ENCODE measurements around the gene PIANP.

The PIANP gene

DNA sequence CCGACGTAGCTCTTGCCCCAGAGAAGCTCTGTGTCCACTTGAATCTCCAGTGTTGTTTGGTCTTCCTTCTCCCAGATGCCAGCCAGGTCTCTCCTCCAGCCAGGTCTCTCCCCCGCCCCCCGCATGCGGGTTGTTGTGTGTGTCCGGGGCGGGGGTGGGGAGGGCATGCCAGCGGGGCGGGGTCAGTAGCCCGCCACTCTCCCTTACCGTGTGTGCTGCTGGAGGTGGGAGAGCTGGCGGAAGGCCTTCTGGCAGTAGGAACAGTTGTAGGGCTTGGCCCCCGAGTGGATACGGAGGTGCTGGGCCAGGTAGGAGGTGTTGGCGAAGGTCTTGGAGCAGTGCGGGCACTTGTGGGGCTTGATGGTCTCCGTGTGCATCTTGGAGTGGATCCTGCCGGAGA, 28.5 kb downstream of the PIANP start:
- DNase-seq (ENCODE audit: low read depth in 2 of 2, low spot score in 1 of 2), result no peak

DNA sequence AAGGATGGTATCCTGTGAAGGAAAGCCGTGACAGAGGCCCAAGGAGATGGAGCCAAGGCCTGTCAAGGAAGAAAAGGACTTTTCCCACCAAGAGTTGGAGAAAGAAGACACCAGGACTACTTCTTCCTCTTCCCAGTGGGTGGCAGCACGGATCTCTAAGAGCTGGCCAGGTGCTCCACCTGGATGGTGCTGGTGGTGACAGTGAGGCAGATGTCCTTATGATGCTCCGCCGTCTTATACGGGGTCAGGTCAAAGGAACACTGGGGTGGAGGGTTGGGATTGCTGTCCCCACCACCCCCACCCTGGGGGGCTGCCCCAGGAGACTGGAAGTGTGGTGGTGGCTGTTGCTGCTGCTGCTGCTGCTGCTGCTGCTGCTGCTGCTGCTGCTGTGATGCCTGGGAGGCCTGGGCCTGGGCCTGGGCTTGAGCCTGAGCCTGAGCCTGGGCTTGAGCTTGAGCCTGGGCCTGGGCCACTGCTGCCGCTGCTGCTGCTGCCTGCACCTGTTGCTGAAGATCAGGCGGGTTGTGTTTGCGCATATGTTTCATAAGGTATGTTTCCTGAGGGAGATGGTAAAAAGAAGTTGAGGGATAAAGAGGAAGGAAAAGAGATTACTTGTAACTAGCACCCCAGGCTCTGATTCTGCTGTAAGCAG, 32.9 kb downstream of the PIANP start:
- no peak for DNase-seq (ENCODE audit: low read depth in 2 of 2, low spot score in 1 of 2)

GRCh38 chr12:6666211-6666610, 34.4 kb downstream of the PIANP start:
- DNase-seq (ENCODE audit: low read depth in 2 of 2, low spot score in 1 of 2), result no peak

DNA sequence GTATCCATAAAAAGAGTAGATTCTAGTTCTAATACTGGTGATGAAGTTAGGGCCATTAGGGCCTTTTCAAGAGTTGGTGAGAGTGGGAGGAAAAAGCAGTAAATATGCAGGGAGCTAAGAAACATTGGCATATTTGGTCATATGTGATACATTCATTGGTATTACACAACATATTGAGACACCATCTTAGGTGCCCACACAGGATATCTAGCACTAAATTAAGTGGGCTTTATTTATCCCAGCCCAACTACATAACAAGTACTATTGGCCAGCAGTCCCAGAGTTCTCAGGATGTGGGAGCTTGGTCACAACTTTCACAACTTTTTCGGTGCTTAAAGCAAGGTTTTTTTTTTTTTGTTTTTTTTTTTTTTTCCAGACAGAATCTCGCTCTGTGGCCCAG, 35.7 kb downstream of the PIANP start:
- no peak for DNase-seq (ENCODE audit: low read depth in 2 of 2, low spot score in 1 of 2)

DNA sequence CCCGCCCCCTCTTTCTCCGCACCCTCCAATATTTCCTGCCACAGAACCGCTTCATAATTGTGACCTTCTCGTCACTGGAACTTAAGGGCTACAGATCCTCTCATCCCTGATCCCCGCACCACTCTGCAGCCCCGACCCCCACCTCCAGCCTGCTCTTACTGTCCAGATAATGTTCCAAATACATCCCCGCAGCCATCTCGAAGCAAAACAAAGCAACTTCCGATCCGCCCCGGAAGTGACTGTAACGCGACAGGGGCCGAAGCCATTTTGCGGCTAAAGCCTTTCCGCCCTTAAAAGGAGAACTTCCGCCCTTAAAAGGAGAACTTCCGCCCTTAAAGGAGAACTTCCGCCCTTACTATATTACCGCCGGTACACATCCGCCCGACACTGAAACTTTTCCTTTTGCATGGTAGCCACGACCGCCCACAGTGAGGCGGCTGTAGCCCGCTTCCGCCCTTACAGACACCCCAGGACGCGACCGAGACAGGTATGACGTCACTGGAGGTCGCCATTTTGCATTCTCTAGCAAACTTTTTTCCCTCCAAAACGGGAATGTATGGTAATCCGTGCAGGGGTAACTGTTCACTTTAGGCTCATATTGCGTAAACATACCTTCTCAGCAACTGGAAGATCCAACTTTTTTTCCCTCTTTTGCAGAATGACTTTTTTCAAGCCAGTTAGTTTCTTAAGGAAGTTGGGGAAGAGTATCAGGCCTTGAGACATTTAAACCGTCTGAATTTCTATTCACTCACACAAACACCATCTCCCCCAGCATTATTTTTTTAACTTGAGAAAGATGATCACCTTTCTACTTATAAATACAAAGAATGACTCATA, 37.5 kb downstream of the PIANP start, which contains the start of gene ING4:
TSS of gene ING4 (minus strand) at position 214 of the 837 bp plus-strand sequence. CDS start at position 196, 18 bp downstream.
- peak; percentile 84 to 90 for DNase-seq (ENCODE audit: low read depth in 2 of 2, low spot score in 1 of 2)

GRCh38 chr12:6662602-6662905, 38.1 kb downstream of the PIANP start:
- no peak for DNase-seq (ENCODE audit: low read depth in 2 of 2, low spot score in 1 of 2)

DNA sequence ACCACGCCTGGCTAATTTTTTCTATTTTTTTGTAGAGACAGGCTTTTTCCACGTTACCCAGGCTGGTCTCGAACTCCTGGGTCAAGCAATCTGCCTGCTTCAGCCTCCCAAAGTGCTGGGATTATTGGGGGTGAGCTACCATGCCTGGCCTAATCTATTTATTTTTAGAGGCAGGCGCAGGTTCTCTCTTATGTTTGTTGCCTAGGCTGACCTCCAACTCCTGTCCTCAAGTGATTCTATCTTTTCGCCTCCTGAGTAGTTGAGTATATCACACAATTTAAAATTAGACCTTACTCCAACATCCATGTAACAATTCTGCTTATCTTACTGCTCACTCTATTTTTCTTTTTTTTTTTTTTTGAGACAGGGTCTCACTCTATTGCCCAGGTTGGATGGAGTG, 46.6 kb downstream of the PIANP start:
- DNase-seq (ENCODE audit: low read depth in 2 of 2, low spot score in 1 of 2), result no peak

DNA sequence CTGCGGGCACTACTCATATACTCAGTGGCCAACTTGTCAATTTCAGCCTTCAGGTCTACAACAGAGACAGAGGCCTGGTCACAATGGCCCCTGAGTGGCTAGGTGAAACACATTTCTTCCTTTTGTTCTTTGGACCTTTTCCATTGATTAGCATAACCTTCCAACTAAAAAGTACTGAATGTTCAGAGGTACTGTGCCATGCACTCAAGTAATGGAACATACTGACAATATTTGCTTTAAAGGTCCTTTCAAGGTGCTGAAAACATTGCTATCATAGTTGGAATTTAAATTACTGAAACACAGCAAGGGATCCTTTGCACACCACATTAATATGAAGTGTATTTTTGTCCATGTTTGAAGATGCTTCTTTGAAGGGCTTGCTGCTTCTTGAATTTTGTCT, 47.3 kb downstream of the PIANP start:
- no peak for DNase-seq (ENCODE audit: low read depth in 2 of 2, low spot score in 1 of 2)

DNA sequence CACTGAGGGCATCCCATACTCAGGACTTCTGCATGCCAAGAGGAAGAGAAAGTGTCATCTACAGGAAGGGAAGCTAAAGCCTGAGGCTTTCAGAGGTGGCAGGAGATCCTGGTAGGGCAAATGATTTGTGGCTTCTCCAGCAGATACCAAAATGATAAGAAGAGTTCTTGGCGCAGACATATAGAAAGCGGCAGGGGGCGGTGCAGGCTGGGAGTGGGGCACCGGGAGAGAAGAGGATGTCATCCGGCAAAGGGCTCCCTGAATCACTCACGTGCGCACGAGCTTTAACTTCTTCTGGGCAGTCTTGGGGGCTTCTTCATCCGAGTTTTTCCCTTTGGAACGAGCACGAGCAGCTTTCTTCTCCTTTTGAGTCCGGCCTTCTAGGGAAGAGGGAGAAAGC, 48.2 kb downstream of the PIANP start:
- DNase-seq (ENCODE audit: low read depth in 2 of 2, low spot score in 1 of 2), result no peak

GRCh38 chr12:6650832-6651231, 49.8 kb downstream of the PIANP start:
- no peak for DNase-seq (ENCODE audit: low read depth in 2 of 2, low spot score in 1 of 2)

GRCh38 chr12:6647083-6647604, 53.5 kb downstream of the PIANP start, which contains the start of gene ACRBP:
ACRBP (minus strand) TSS chr12:6647432; CDS start chr12:6647366, 66 bp downstream.
- no peak for DNase-seq (ENCODE audit: low read depth in 2 of 2, low spot score in 1 of 2)

DNA sequence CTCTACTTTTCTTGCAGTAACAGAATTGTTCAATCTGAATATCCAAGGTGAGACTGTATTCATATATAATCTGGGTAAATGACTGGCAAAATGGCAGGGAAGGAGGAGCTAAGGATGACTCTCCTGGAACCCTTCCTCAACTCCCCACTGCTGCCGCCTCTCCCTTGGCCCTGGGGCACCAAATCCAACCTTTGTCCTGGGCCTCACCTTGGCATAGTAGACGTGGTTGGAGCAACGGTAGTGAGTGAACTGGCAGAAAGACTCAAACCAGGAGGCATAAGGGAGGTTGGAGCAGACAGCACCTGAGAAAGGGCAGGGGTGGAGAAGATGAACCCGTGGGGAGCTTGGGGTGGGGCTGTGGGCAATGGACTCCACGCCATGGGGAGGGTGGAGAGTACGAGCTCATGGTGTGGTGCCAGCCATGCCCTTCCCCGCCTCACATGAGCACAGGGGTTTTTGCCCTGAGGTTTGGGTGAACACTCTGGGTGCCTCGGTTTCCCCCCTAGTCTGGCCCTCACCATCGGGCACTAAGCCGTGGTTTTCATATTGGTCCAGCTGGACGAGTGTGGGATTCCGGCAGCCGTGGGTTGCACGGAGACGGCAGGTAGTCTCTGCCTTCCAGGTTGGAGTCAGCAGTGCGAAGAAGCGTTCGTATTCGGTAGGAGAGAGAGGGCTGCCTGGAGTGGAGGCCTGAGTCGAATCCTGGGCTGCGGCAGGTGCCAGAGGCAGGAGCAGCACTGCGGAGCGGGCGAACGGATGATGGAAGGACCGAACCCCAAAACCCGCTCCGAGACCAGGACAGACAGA, 54.1 kb downstream of the PIANP start:
- no peak for DNase-seq (ENCODE audit: low read depth in 2 of 2, low spot score in 1 of 2)

DNA sequence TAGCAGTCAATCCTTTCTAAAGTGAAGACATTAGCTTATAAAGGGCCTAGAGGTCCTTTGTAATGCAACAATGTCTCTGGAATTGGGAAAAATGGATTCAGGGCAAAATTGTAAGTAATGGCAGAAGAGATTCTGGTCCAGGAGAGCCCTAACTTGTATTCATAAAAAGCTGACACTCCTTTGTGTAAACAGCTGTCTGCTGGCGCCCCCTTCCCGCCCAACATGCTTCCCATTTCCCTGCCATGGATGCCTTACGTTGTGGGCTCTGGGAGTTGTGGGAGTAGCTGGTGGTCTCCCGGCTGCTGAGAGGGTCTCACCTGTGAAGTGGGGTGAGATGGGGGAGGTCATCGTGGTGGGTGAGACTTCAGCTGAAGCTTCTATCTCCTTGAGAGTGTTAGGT, 55.7 kb downstream of the PIANP start:
- DNase-seq (ENCODE audit: low read depth in 2 of 2, low spot score in 1 of 2), result no peak

DNA sequence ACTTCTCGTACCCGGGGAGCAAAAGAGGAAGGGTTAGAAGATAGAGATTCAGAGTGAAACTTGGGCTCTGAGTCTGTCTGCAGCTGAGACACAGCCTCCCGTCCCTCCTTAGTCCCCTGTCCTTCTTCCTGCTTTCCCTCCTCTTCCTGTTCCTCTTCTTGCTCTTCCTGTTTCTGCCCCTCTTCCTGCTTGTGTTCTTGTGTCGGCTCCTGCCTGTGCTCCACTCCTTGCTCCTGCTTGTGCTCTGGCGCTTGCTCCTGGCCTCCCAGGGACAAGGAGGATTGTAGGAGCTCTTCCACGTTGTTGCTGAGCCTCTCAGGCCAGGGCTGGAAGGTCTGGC, 56.4 kb downstream of the PIANP start:
- no peak for DNase-seq (ENCODE audit: low read depth in 2 of 2, low spot score in 1 of 2)
